ENCODE measurements around the gene COL19A1. TPM values are rescaled to one million over a fixed set of nuclear protein-coding genes. Genes with fewer than 3 reads are reported as not detected.
"Not testable (repeated sequence)": the region's sequence is repeated elsewhere in the genome, so short reads cannot be mapped to it uniquely, and the experiment has no call there.

Gene COL19A1
- total and polyA plus RNA-seq, 2 donors from 2014 or later: 0.60 to 1.1 TPM

DNA sequence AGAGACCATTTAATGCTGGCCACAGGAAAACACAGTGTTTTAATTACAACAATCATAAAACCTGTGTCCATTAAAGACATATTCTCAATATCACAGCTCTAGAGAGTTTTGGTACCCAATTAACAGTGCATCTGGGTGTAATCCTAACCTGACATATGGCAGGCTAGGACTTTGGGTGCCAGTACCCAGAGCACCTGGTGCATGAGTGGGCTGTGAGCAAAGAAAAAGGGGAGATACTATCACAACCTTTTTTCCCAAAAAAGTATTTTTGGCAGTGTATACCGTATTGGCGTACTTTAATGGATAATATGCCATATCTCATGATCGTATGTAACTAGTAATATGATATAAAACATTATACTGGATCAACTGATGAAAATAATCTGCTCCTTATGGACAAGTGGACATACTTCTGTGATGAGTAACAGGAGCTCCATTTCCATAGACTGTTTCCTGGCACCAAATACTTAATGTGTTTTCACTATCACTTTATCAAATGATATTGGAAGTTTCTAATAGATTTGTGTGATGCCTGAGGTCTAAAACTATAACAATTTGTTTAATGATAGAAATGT lies 91.7 kb downstream of the COL19A1 start:
- FAIRE-seq: no peak
- DNase-seq: no peak
- intact Hi-C loops (cut with DNase I): no loop called here

DNA sequence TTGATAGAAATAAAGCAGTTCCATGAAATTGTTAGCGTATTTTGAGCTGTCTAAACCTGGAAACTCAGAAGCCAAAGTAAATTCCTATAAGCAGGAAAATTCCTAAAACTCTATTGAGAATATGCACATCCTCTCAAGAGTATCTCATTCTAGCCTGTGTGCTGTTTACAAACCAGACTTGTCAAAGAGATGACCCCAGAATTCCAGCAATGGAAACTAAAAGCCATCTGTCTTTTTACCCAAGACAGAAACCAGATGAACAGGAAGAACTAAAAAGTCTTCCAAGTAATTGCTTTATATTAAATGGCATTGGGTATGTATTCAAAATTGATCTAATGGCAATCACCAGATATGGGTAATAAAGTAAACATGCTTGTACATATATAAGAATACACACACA lies 92.6 kb downstream of the COL19A1 start:
- H3K27me3 ChIP-seq (ENCODE audit: control insufficient read depth, insufficient read depth, low read length): no peaks in the 10 kb centered on the region
- FAIRE-seq (no peak), DNase-seq (peak in 1 of 5 donors; percentile 7)
- H3K9me3 ChIP-seq (ENCODE audit: control insufficient read depth in 2 of 3, insufficient read depth in 1 of 3, low read length in 3 of 3): no peaks in the 10 kb centered on the region
- H3K27ac ChIP-seq (ENCODE audit: low read depth in 2 of 2, low read length in 2 of 2): no peak overlapping the region
- no peak overlapping the region for H3K9ac ChIP-seq (ENCODE audit: low read length in 3 of 3)
- intact Hi-C loops (cut with DNase I): no loop called here
- H3K36me3 ChIP-seq (ENCODE audit: control insufficient read depth in 2 of 3, insufficient read depth in 3 of 3, low read length in 3 of 3): no peaks in the 10 kb centered on the region
- no peak overlapping the region for H3K4me3 ChIP-seq (ENCODE audit: low read length in 3 of 3)
- no peaks in the 10 kb centered on the region for H3K4me1 ChIP-seq (ENCODE audit: control insufficient read depth in 2 of 3, insufficient read depth in 2 of 3, low read depth in 1 of 3, low read length in 3 of 3)
- TF ChIP-seq, protein P1, sequence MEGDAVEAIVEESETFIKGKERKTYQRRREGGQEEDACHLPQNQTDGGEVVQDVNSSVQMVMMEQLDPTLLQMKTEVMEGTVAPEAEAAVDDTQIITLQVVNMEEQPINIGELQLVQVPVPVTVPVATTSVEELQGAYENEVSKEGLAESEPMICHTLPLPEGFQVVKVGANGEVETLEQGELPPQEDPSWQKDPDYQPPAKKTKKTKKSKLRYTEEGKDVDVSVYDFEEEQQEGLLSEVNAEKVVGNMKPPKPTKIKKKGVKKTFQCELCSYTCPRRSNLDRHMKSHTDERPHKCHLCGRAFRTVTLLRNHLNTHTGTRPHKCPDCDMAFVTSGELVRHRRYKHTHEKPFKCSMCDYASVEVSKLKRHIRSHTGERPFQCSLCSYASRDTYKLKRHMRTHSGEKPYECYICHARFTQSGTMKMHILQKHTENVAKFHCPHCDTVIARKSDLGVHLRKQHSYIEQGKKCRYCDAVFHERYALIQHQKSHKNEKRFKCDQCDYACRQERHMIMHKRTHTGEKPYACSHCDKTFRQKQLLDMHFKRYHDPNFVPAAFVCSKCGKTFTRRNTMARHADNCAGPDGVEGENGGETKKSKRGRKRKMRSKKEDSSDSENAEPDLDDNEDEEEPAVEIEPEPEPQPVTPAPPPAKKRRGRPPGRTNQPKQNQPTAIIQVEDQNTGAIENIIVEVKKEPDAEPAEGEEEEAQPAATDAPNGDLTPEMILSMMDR (IDR thresholded peaks at IDR 0.05; ENCODE audit: borderline replicate concordance, extremely low read depth, insufficient read depth): no peak

More for the DNA sequence above, 91.7 kb downstream of the COL19A1 start:
- Histone ChIP-seq H3K4me1 (ENCODE audit: control insufficient read depth in 2 of 3, insufficient read depth in 2 of 3, low read depth in 1 of 3, low read length in 3 of 3) (no peaks in the 10 kb centered on the region), H3K9ac (ENCODE audit: low read length in 3 of 3) (no peak overlapping the region), H3K36me3 (ENCODE audit: control insufficient read depth in 2 of 3, insufficient read depth in 3 of 3, low read length in 3 of 3) (no peaks in the 10 kb centered on the region), H3K4me3 (ENCODE audit: low read length in 3 of 3) (no peak overlapping the region), H3K27me3 (ENCODE audit: control insufficient read depth, insufficient read depth, low read length) (no peaks in the 10 kb centered on the region), H3K9me3 (ENCODE audit: control insufficient read depth in 2 of 3, insufficient read depth in 1 of 3, low read length in 3 of 3) (no peaks in the 10 kb centered on the region), H3K27ac (ENCODE audit: low read depth in 2 of 2, low read length in 2 of 2) (no peak overlapping the region)
- TF ChIP-seq, protein P1 (IDR thresholded peaks at IDR 0.05; ENCODE audit: borderline replicate concordance, extremely low read depth, insufficient read depth): no peak

DNA sequence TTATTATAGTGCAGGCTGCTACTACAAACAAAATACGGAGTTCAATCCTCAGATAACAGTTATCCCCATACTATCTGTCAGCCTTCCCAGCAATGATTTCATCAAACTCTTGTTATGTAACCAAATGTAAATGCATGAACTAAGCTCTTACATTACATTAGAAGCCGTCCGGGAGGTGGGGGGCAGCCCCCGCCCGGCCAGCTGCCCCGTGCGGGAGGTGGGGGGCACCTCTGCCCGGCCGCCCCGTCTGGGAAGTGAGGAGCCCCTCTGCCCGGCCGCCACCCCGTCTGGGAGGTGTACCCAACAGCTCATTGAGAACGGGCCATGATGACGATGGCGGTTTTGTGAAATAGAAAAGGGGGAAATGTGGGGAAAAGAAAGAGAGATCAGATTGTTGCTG lies 99.6 kb downstream of the COL19A1 start:
- FAIRE-seq; H3K27me3 ChIP-seq (ENCODE audit: control insufficient read depth, insufficient read depth, low read length); DNase-seq; H3K4me1 ChIP-seq (ENCODE audit: control insufficient read depth in 2 of 3, insufficient read depth in 2 of 3, low read depth in 1 of 3, low read length in 3 of 3); H3K9me3 ChIP-seq (ENCODE audit: control insufficient read depth in 2 of 3, insufficient read depth in 1 of 3, low read length in 3 of 3); H3K27ac ChIP-seq (ENCODE audit: low read depth in 2 of 2, low read length in 2 of 2); H3K4me3 ChIP-seq (ENCODE audit: low read length in 3 of 3); intact Hi-C loops (cut with DNase I); H3K9ac ChIP-seq (ENCODE audit: low read length in 3 of 3); H3K36me3 ChIP-seq (ENCODE audit: control insufficient read depth in 2 of 3, insufficient read depth in 3 of 3, low read length in 3 of 3): not testable (repeated sequence)

DNA sequence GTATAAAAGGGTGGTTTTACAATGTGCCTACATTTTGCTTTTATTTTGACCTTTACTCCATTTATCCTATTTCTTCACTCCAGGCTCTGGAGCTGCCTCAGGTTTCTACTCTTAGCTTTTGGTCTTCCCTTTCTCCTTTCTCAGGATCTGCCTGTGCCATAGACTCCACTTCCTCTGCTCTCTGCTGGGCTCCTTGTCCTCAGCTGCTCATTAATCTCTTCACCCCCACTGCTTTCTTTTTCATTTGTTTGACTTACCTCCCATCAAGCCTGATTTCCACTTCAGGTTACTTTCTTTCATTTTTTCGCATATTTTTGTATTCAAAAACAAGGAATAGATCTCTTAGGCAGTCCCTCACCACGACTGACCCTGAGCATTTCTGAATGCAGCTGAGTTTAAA lies 106.8 kb downstream of the COL19A1 start:
- FAIRE-seq: no peak
- Histone ChIP-seq H3K4me3 (ENCODE audit: low read length in 3 of 3) (no peak overlapping the region), H3K27ac (ENCODE audit: low read depth in 2 of 2, low read length in 2 of 2) (no peak overlapping the region), H3K4me1 (ENCODE audit: control insufficient read depth in 2 of 3, insufficient read depth in 2 of 3, low read depth in 1 of 3, low read length in 3 of 3) (no peaks in the 10 kb centered on the region), H3K9me3 (ENCODE audit: control insufficient read depth in 2 of 3, insufficient read depth in 1 of 3, low read length in 3 of 3) (no peaks in the 10 kb centered on the region), H3K9ac (ENCODE audit: low read length in 3 of 3) (no peak overlapping the region), H3K27me3 (ENCODE audit: control insufficient read depth, insufficient read depth, low read length) (no peaks in the 10 kb centered on the region), H3K36me3 (ENCODE audit: control insufficient read depth in 2 of 3, insufficient read depth in 3 of 3, low read length in 3 of 3) (no peaks in the 10 kb centered on the region)
- TF ChIP-seq, protein P1 (IDR thresholded peaks at IDR 0.05; ENCODE audit: borderline replicate concordance, extremely low read depth, insufficient read depth): no peak
- intact Hi-C loops (cut with DNase I): no loop called here
- no peak for DNase-seq
